Naive thymus-derived CD4-positive, alpha-beta T cell (primary cell): ENCODE data around the gene PDGFD. TPM values are rescaled to one million over a fixed set of nuclear protein-coding genes. Genes with fewer than 3 reads are reported as not detected.

ENCODE experiments used
- ATAC-seq: fragments of 150-1000 bp; cut with Tn5 transposase; 2 replicates; pipeline ENCODE4 v1.10.0; 2021; ENCODE audit warnings: mild to moderate bottlenecking, moderate library complexity
- CTCF ChIA-PET: fragments of 350-600 bp; sonication (Branson Sonifier 250); formaldehyde crosslinking; loops from one replicate; lab custom pipeline; 2021; ENCODE audit warnings: antibody characterized with exemption; lab: Charles Lee
- POLR2A ChIA-PET: fragments of 350-600 bp; sonication (Branson Sonifier 250); formaldehyde crosslinking; loops from one replicate; lab custom pipeline; 2021; ENCODE audit warnings: antibody characterized with exemption, inconsistent platforms; lab: Charles Lee
- DNase-seq, 9 donors: peaks; one replicate each; pipeline versions ENCODE4 v3.0.0 to v3.0.0-alpha.2; 2020 to 2022; ENCODE audit warnings: mixed read lengths in 1 of 9
- H3K27ac ChIP-seq: one replicate; pipeline ENCODE4 v1.7.0; 2013; ENCODE audit warnings: mild to moderate bottlenecking, low read depth, low read length, moderate library complexity
- H3K27me3 ChIP-seq, 2 donors: one replicate each; pipeline ENCODE4 v1.7.0; 2013; ENCODE audit warnings: low read length in 2 of 2, mild to moderate bottlenecking in 2 of 2, moderate library complexity in 2 of 2; ENCODE audit not compliant: control insufficient read depth in 2 of 2, insufficient read depth in 2 of 2
- H3K36me3 ChIP-seq, 3 experiments: 1 replicate in 2 of 3; 2 replicates in 1 of 3; pipeline ENCODE4 v1.7.0; 2013; ENCODE audit warnings: low read length in 3 of 3, mild to moderate bottlenecking in 3 of 3, moderate library complexity in 1 of 3; ENCODE audit not compliant: insufficient read depth in 3 of 3, control insufficient read depth in 2 of 3
- H3K4me1 ChIP-seq, 2 donors: one replicate each; pipeline ENCODE4 v1.7.0; 2013; ENCODE audit warnings: low read length in 2 of 2, mild to moderate bottlenecking in 2 of 2, moderate library complexity in 1 of 2; ENCODE audit not compliant: control insufficient read depth in 2 of 2, insufficient read depth in 2 of 2
- H3K4me3 ChIP-seq: 2 replicates; pipeline ENCODE4 v1.7.0; 2013; ENCODE audit warnings: mild to moderate bottlenecking, low read length
- H3K9me3 ChIP-seq, 3 experiments: 1 replicate in 2 of 3; 2 replicates in 1 of 3; pipeline ENCODE4 v1.7.0; 2013; ENCODE audit warnings: low read length in 3 of 3; ENCODE audit not compliant: control insufficient read depth in 2 of 3
- H3K27ac Mint-ChIP-seq, 9 donors: one replicate each; pipeline ENCODE4 v1.8.0; 2020 to 2022; ENCODE audit warnings: mixed read lengths in 9 of 9, mild to moderate bottlenecking in 8 of 9, moderate library complexity in 5 of 9, inconsistent platforms in 2 of 9
- H3K27me3 Mint-ChIP-seq, 5 donors: one replicate each; pipeline ENCODE4 v1.8.0; 2021 to 2022; ENCODE audit warnings: mixed read lengths in 5 of 5, mild to moderate bottlenecking in 1 of 5
- H3K36me3 Mint-ChIP-seq, 5 donors: one replicate each; pipeline ENCODE4 v1.8.0; 2020 to 2022; ENCODE audit warnings: mixed read lengths in 5 of 5, mild to moderate bottlenecking in 3 of 5, inconsistent platforms in 1 of 5
- H3K4me1 Mint-ChIP-seq, 7 donors: one replicate each; pipeline ENCODE4 v1.8.0; 2020 to 2022; ENCODE audit warnings: mixed read lengths in 7 of 7, mild to moderate bottlenecking in 3 of 7, inconsistent platforms in 1 of 7
- H3K4me3 Mint-ChIP-seq, 10 donors: one replicate each; pipeline ENCODE4 v1.8.0; 2020 to 2022; ENCODE audit warnings: mild to moderate bottlenecking in 10 of 10, mixed read lengths in 10 of 10, moderate library complexity in 6 of 10, inconsistent platforms in 2 of 10
- H3K9me3 Mint-ChIP-seq, 11 donors: one replicate each; pipeline ENCODE4 v1.8.0; 2020 to 2022; ENCODE audit warnings: mixed read lengths in 11 of 11, mild to moderate bottlenecking in 4 of 11, inconsistent platforms in 1 of 11, moderate library complexity in 1 of 11
- intact Hi-C, 2 donors: fragments of 100-400 bp; cut with micrococcal nuclease; formaldehyde crosslinking; loops; one replicate each; pipeline ENCODE4 v1.15.1; 2023
- polyA plus RNA-seq, 2 donors: library from polyadenylated mRNA; unstranded; fragments of 300-500 nt; fragmentation: Illumina TruSeq; gene quantifications; one replicate each; pipeline ENCODE4 v1.2.3, GENCODE V29; 2021
- total RNA-seq, 6 experiments: library from RNA in 5 of 6; stranded (reverse) in 5 of 6; gene quantifications; 1 replicate in 5 of 6; 2 replicates in 1 of 6; pipeline ENCODE4 v1.2.3 and lab custom pipeline; 2021 to 2026

The PDGFD gene
- total and polyA plus RNA-seq, 7 experiments from 2014 or later: 0.05 to 3.6 (median 0.26) TPM; not detected in 3

DNA sequence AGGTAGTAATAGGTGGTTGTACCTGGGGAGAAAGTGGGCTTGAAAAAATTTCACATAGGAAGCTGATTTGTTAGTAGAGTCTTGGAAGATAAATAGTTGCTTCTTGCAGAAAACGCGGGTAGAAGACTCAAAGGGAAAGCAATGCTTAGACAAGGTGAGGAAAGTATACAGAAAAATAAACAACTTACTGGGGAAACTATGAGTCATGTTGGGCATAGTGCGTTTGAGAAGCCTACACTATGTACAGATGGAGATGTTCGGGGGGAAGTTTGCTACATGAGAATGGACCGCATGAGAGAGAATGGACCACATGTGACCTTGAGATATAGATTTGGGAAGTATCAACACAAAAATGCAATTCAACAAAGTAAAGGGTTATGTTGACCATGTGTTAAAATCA, 214.2 kb downstream of the PDGFD start:
- no peaks in the 10 kb centered on the region for H3K27me3 ChIP-seq
- Mint-ChIP-seq H3K27ac (no peak overlapping the region), H3K4me1 (no peaks in the 10 kb centered on the region), H3K9me3 (peaks cover 0 to 4% (median 0%) of the 10 kb centered on the region in 11 donors), H3K27me3 (no peaks in the 10 kb centered on the region), H3K4me3 (no peak overlapping the region), H3K36me3 (no peaks in the 10 kb centered on the region)
- no peak overlapping the region for H3K27ac ChIP-seq
- intact Hi-C loops: no loop called here
- no peaks in the 10 kb centered on the region for H3K4me1 ChIP-seq
- H3K36me3 ChIP-seq: no peaks in the 10 kb centered on the region
- no peak for DNase-seq
- CTCF ChIA-PET: no interaction called here
- H3K9me3 ChIP-seq: no peaks in the 10 kb centered on the region
- POLR2A ChIA-PET: no interaction called here
- ATAC-seq: no peak
- H3K4me3 ChIP-seq: no peak overlapping the region

DNA sequence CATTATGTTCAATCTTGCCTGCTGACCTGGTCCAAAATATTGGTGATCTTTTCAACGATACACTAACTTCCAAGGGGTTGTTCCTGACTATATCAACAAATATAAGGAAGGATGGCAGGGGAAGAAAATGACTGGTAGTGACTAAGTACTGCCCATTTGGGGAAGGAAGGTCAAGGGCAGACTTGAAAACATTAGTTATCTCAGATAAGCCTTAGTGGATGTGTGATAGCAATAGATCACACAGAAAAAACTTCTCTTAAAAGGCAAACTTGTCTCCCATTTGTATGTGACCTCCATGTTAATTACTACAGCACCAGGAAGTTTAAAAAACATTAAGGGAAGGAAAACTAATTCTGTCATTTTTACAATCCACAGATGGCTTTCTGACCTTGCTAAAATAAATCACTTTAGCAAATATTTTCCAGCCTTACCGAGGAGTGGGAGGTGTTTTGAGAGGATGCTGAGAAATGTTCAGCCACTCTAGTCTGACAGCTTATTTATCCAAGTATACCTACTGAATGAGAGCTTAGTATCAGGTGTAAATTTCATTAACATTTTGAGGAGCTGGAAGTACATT, 215.7 kb downstream of the PDGFD start:
- ChIA-PET POLR2A (no interaction called here), CTCF (no interaction called here)
- DNase-seq: no peak
- H3K4me3 ChIP-seq: no peak overlapping the region
- Mint-ChIP-seq H3K27ac (no peak overlapping the region), H3K9me3 (peaks cover 0 to 4% (median 0%) of the 10 kb centered on the region in 11 donors), H3K4me1 (no peaks in the 10 kb centered on the region), H3K36me3 (no peaks in the 10 kb centered on the region), H3K27me3 (no peaks in the 10 kb centered on the region), H3K4me3 (no peak overlapping the region)
- intact Hi-C loops: no loop called here
- no peaks in the 10 kb centered on the region for H3K27me3 ChIP-seq
- H3K9me3 ChIP-seq: no peaks in the 10 kb centered on the region
- H3K36me3 ChIP-seq: no peaks in the 10 kb centered on the region
- no peaks in the 10 kb centered on the region for H3K4me1 ChIP-seq
- no peak overlapping the region for H3K27ac ChIP-seq
- ATAC-seq: no peak

DNA sequence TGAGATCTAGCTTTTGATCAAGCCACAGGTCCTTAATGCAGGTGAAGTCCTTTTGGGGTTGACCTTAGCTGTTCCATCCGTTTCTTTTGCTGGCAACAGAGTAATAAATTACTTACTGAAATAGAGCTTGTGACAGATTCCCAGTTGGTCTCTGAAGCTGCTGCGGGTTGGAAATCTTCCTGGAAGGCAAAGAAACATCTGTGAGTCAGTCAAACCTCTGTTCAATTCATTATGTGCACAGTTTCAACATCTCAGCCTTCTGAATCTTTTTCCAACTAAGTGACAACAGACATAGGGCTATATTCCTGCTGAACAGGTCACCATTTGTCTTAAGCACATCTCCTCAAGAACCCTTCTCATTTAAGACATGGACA, 216.4 kb downstream of the PDGFD start:
- POLR2A ChIA-PET: no interaction called here
- no peaks in the 10 kb centered on the region for H3K36me3 ChIP-seq
- ATAC-seq (no peak), DNase-seq (no peak)
- H3K9me3 ChIP-seq: no peaks in the 10 kb centered on the region
- CTCF ChIA-PET: no interaction called here
- no peaks in the 10 kb centered on the region for H3K4me1 ChIP-seq
- H3K27ac ChIP-seq: no peak overlapping the region
- Mint-ChIP-seq H3K4me3 (no peak overlapping the region), H3K4me1 (no peaks in the 10 kb centered on the region), H3K9me3 (peaks cover 0 to 4% (median 0%) of the 10 kb centered on the region in 11 donors), H3K27me3 (no peaks in the 10 kb centered on the region), H3K36me3 (no peaks in the 10 kb centered on the region), H3K27ac (no peak overlapping the region)
- no peak overlapping the region for H3K4me3 ChIP-seq
- H3K27me3 ChIP-seq: no peaks in the 10 kb centered on the region
- intact Hi-C loops: no loop called here

DNA sequence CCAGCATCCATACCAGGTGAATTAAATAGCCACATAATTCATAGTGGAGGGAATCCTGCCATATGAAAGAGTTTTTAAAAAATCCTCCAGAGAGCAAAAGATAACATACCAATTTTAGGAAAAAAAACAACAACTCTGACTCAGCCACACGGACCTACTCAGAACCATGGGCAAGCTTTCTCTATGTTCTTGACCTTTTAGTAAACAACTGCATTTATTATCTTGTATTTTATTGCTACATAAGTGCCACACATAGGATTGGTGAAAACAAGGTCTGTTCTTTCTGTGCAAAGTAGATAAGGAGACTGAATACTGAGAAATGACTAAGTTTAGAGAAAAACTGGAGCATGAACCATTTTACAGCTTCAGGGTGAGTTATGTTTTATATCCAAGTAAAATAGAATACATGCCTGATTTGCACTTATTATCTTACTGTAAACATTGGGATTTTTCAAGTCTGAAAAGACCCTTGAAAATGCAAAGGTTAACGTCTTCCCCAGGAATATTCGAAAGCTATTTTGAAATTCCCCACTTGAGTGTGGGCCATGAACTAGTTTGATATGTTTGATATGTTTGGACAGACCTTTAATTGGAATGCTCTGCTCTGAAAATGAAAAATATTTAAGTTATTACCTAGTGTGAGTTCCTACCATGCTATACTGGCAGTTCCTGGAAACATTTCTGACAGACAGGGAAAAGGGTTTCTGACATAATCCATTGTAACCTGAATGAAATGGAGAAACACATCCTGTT, 217.0 kb downstream of the PDGFD start:
- no peak overlapping the region for H3K27ac Mint-ChIP-seq
- ATAC-seq (no peak), DNase-seq (no peak)
- Histone ChIP-seq H3K4me1 (no peaks in the 10 kb centered on the region), H3K9me3 (no peaks in the 10 kb centered on the region), H3K4me3 (no peak overlapping the region), H3K27ac (no peak overlapping the region), H3K36me3 (no peaks in the 10 kb centered on the region), H3K27me3 (no peaks in the 10 kb centered on the region)
- H3K4me3 Mint-ChIP-seq: no peak overlapping the region
- CTCF ChIA-PET: no interaction called here
- H3K36me3 Mint-ChIP-seq: no peaks in the 10 kb centered on the region
- peaks cover 0 to 4% (median 0%) of the 10 kb centered on the region in 11 donors for H3K9me3 Mint-ChIP-seq
- intact Hi-C loops: no loop called here
- no peaks in the 10 kb centered on the region for H3K4me1 Mint-ChIP-seq
- H3K27me3 Mint-ChIP-seq: no peaks in the 10 kb centered on the region
- POLR2A ChIA-PET: no interaction called here

DNA sequence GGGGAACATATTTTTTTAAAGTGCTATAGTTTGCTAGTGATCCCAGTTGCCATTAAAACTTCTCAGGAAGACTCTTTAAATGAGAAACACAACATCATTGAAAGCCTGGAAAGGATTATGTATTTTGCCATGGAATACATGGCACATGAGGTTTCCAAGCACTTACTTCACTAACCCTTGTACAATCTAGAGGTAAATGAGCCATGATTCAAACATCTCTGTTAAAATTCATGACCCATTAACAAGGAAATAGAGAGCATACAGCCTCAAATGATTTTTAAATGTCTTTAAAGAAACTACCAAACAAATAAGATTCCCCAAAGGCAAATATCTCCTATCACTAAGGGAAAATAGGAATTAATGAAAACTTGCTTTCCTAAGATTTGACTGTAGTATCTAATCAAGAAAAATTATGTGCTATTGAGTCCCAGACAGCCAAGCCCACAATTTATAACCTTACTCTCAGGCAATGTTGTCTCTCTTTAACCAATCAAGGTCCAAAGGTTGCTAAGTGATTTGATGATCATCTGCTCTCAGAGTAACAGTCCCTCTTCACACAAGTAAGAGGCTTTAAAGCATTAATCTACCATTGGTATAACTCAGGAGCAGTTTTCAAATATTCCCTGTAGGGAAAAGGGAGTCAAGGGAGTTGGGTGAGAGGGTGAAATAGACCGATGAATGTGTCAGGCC, 219.6 kb downstream of the PDGFD start:
- Histone ChIP-seq H3K4me3 (no peak overlapping the region), H3K27ac (no peak overlapping the region), H3K36me3 (no peaks in the 10 kb centered on the region), H3K4me1 (no peaks in the 10 kb centered on the region), H3K9me3 (no peaks in the 10 kb centered on the region), H3K27me3 (no peaks in the 10 kb centered on the region)
- DNase-seq: no peak
- Mint-ChIP-seq H3K4me3 (no peak overlapping the region), H3K27me3 (no peaks in the 10 kb centered on the region), H3K36me3 (no peaks in the 10 kb centered on the region), H3K27ac (no peak overlapping the region), H3K4me1 (no peaks in the 10 kb centered on the region), H3K9me3 (peaks cover 0 to 3% (median 0%) of the 10 kb centered on the region in 11 donors)
- ChIA-PET CTCF (no interaction called here), POLR2A (no interaction called here)
- intact Hi-C loops: no loop called here
- no peak for ATAC-seq

DNA sequence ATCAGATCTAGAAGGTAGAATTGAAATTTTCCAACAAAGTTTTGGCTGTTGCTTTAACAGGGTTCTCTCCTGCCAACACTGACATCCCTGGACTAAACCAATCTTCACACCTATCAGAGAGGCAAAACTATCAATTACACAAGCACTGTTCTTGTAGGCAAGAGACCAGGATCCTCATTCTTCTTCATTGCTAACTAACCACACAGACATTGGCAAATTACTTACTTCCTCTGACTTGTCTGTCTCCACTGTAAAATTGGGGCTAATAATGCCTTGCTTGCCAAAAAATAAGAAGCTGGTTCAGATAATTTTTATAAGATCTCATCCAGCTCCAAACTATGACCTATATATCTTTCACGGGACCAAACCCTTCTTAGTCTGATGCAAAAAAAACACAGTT, 221.3 kb downstream of the PDGFD start:
- no peak overlapping the region for H3K4me3 Mint-ChIP-seq
- DNase-seq (no peak), ATAC-seq (no peak)
- H3K4me1 Mint-ChIP-seq: no peaks in the 10 kb centered on the region
- ChIA-PET POLR2A (no interaction called here), CTCF (no interaction called here)
- H3K27ac ChIP-seq: no peak overlapping the region
- no peak overlapping the region for H3K4me3 ChIP-seq
- H3K27ac Mint-ChIP-seq: no peak overlapping the region
- intact Hi-C loops: no loop called here
- H3K9me3 ChIP-seq: no peaks in the 10 kb centered on the region
- no peaks in the 10 kb centered on the region for H3K36me3 ChIP-seq
- H3K9me3 Mint-ChIP-seq: peaks cover 0 to 4% (median 0%) of the 10 kb centered on the region in 11 donors
- no peaks in the 10 kb centered on the region for H3K27me3 Mint-ChIP-seq
- H3K4me1 ChIP-seq: no peaks in the 10 kb centered on the region
- no peaks in the 10 kb centered on the region for H3K36me3 Mint-ChIP-seq
- no peaks in the 10 kb centered on the region for H3K27me3 ChIP-seq
